GM19397 (cell line): ENCODE results near the gene RHOH.
"Not testable (repeated sequence)": the region's sequence is repeated elsewhere in the genome, so short reads cannot be mapped to it uniquely, and the experiment has no call there.

Experiments used
- ATAC-seq: cut with Tn5 transposase; IDR thresholded peaks from one replicate; pipeline ENCODE4 v1.9.1; 2021; ENCODE audit warnings: mild to moderate bottlenecking, moderate library complexity; ENCODE audit not compliant: unreplicated experiment

The RHOH gene

GRCh38 chr4:40256817-40257216, 60.0 kb downstream of the RHOH start:
- ATAC-seq, result no peak

- ATAC-seq, result no peak
Observed at GRCh38 chr4:40258627-40259026, 61.8 kb downstream of the RHOH start.

GRCh38 chr4:40261231-40262076, 64.6 kb downstream of the RHOH start:
- ATAC-seq, result no peak

- ATAC-seq, result no peak
Observed at GRCh38 chr4:40262077-40262528, 65.3 kb downstream of the RHOH start.

GRCh38 chr4:40262861-40263260, 66.0 kb downstream of the RHOH start:
- ATAC-seq, result no peak

- ATAC-seq, result no peak
Observed at GRCh38 chr4:40264497-40264896, 67.7 kb downstream of the RHOH start.

- no peak for ATAC-seq
Observed at GRCh38 chr4:40264995-40265909, 68.4 kb downstream of the RHOH start.

GRCh38 chr4:40265910-40266274, 69.1 kb downstream of the RHOH start:
- ATAC-seq, result no peak

GRCh38 chr4:40269133-40269532, 72.3 kb downstream of the RHOH start:
- ATAC-seq, result no peak

GRCh38 chr4:40270609-40271008, 73.8 kb downstream of the RHOH start:
- ATAC-seq, result no peak

- no peak for ATAC-seq
Observed at GRCh38 chr4:40275065-40275730, 78.4 kb downstream of the RHOH start.

GRCh38 chr4:40276546-40276945, 79.7 kb downstream of the RHOH start:
- ATAC-seq, result no peak

- ATAC-seq, result no peak
Observed at GRCh38 chr4:40280586-40280985, 83.8 kb downstream of the RHOH start.

GRCh38 chr4:40281099-40281498, 84.3 kb downstream of the RHOH start:
- no peak for ATAC-seq

GRCh38 chr4:40281913-40282312, 85.1 kb downstream of the RHOH start:
- no peak for ATAC-seq

GRCh38 chr4:40282857-40283256, 86.0 kb downstream of the RHOH start:
- not testable (repeated sequence) for ATAC-seq

- ATAC-seq, result no peak
Observed at GRCh38 chr4:40283413-40283812, 86.6 kb downstream of the RHOH start.

GRCh38 chr4:40283968-40284367, 87.1 kb downstream of the RHOH start:
- ATAC-seq, result no peak

GRCh38 chr4:40285692-40286091, 88.9 kb downstream of the RHOH start:
- ATAC-seq, result no peak

GRCh38 chr4:40288566-40288965, 91.7 kb downstream of the RHOH start:
- no peak for ATAC-seq
